Thyroid gland (tissue), 4 donors: ENCODE measurements around the gene CES5A.

ENCODE experiments used
- POLR2A ChIP-seq, 2 donors: fragments of 450-650 bp; IDR thresholded peaks; one replicate each; pipeline ENCODE4 v1.6.1; 2017; ENCODE audit warnings: antibody characterized with exemption in 2 of 2, mild to moderate bottlenecking in 2 of 2, moderate library complexity in 1 of 2
- TF ChIP-seq, protein P1 (sequence below), 6 experiments: fragments of 200-600 bp in 3 of 6; fragments of 450-650 bp in 3 of 6; sonication (generic) in 3 of 6; IDR thresholded peaks; one replicate each; pipeline ENCODE4 v1.5.1; 2016 to 2019; ENCODE audit warnings: antibody characterized with exemption in 6 of 6, mild to moderate bottlenecking in 2 of 6, inconsistent platforms in 1 of 6, moderate library complexity in 1 of 6

GRCh38 chr16:55828680-55829079 lies 46.5 kb downstream of the CES5A start:
- TF ChIP-seq POLR2A (IDR thresholded peaks at IDR 0.05): no peak
- TF ChIP-seq, protein P1, sequence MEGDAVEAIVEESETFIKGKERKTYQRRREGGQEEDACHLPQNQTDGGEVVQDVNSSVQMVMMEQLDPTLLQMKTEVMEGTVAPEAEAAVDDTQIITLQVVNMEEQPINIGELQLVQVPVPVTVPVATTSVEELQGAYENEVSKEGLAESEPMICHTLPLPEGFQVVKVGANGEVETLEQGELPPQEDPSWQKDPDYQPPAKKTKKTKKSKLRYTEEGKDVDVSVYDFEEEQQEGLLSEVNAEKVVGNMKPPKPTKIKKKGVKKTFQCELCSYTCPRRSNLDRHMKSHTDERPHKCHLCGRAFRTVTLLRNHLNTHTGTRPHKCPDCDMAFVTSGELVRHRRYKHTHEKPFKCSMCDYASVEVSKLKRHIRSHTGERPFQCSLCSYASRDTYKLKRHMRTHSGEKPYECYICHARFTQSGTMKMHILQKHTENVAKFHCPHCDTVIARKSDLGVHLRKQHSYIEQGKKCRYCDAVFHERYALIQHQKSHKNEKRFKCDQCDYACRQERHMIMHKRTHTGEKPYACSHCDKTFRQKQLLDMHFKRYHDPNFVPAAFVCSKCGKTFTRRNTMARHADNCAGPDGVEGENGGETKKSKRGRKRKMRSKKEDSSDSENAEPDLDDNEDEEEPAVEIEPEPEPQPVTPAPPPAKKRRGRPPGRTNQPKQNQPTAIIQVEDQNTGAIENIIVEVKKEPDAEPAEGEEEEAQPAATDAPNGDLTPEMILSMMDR (IDR thresholded peaks at IDR 0.05): no peak
